Mesodermal cell (in vitro differentiated cells): ENCODE data around the gene CDYL.

Experiments
- H3K27ac ChIP-seq: 2 replicates; pipeline ENCODE4 v1.7.0; 2013; ENCODE audit warnings: mild to moderate bottlenecking, low read depth, low read length, moderate library complexity; ENCODE audit not compliant: severe bottlenecking
- H3K36me3 ChIP-seq: 2 replicates; pipeline ENCODE4 v1.7.1; 2013; ENCODE audit warnings: mild to moderate bottlenecking, low read length, moderate library complexity; ENCODE audit not compliant: control insufficient read depth, insufficient read depth
- H3K4me1 ChIP-seq: one replicate; pipeline ENCODE4 v1.7.1; 2013; ENCODE audit warnings: mild to moderate bottlenecking, low read length; ENCODE audit not compliant: insufficient read depth, control insufficient read depth, poor library complexity, severe bottlenecking
- H3K4me3 ChIP-seq: 2 replicates; pipeline ENCODE4 v1.7.0; 2013; ENCODE audit warnings: low read length, control low read depth, mild to moderate bottlenecking; ENCODE audit not compliant: insufficient read depth, poor library complexity, severe bottlenecking; ENCODE audit errors: extremely low read depth
- H3K9me3 ChIP-seq: 2 replicates; pipeline ENCODE4 v1.7.1; 2013; ENCODE audit warnings: mild to moderate bottlenecking, low read length, moderate library complexity; ENCODE audit not compliant: control insufficient read depth
- WGBS, 2 experiments: methylation state at CpG; one replicate each; pipeline ENCODE4 v1.1.5; 2013; ENCODE audit warnings: missing lambda C conversion rate in 2 of 2; ENCODE audit not compliant: insufficient coverage in 2 of 2; 5-methylcytosine and 5-hydroxymethylcytosine counted together

CDYL gene

DNA sequence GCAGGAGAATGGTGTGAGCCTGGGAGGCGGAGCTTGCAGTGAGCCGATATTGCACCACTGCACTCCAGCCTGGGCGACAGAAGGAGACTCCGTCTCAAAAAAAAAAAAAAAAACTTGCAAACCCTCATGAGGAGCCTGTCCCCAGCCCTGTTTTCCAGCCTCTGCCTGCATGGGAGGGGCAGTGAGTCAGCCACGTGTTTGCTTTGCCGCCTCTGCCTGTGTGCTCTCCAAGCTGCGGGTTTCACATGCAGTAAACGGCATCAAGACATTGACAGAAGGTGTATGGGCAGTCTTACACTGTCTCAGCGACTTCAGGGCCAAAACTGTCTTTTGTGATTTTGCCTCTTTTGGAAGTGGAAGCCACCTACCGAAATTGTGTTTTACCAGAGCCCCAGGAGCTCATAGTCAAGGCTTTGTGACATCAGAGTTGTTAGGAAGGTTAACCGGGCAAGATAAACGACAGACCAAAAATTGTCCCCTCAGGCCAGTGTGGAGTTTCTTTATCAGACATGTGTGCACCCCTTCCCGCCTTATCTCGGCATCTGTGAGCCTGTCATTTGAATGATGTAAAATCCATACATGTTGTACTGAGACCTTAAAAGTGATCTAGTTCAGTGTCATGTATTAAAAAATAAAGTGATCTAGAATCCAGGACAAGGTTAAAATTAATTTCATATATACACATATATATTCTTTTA is 174.8 kb downstream of the CDYL start:
- 85 to 87% methylated on average over 9 to 14 of the region's 14 CpGs for WGBS, 2 experiments

DNA sequence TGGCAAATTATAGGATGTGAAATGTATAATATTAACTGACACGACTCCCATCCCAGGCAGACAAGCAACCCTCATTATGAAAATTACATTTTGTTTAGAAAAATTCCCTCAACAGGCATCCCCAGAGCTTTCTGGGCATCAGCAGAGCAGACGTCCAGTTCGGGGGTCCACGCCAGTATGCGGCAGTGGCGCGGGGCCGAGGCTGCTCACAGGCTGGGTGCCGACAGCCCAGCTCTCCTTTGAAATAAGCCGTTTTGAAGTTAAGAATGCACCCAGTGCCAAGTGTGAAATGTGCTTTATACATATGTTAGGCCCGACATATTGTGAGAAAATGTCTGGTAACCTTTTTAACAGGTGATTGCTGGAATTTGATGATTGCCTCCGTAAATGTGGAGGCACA is 177.2 kb downstream of the CDYL start:
- Histone ChIP-seq H3K4me1 (peaks cover 3% of the 10 kb centered on the region), H3K9me3 (no peaks in the 10 kb centered on the region), H3K27ac (no peak overlapping the region), H3K36me3 (peaks cover 73% of the 10 kb centered on the region), H3K4me3 (no peak overlapping the region)
- 97 to 98% methylated on average over 11 of the region's 12 CpGs for WGBS, 2 experiments

More for the DNA sequence above, 174.8 kb downstream of the CDYL start:
- Histone ChIP-seq H3K36me3 (peaks cover 79% of the 10 kb centered on the region), H3K9me3 (no peaks in the 10 kb centered on the region), H3K4me3 (no peak overlapping the region), H3K27ac (no peak overlapping the region), H3K4me1 (peaks cover 3% of the 10 kb centered on the region)

DNA sequence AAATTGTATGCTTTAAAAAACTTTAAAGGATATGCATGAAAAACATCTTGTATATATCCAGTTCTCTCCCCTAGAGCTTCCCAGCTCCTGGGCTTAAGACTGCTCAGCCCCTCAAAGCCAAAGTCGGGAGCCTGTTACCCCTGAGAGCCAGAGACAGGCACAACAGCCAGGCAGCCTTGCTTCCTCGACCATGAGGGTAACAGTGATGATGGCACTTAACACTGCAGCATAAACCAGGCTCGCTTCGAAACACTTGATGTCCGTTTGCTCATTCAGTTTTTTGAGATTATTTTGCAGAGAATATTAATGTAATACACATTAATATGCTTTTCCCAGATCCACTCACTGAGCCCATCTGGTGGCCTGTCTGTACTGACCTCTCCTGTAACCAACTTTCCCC is 180.4 kb downstream of the CDYL start:
- Histone ChIP-seq H3K9me3 (no peaks in the 10 kb centered on the region), H3K4me3 (no peak overlapping the region), H3K27ac (no peak overlapping the region), H3K36me3 (peaks cover 46% of the 10 kb centered on the region), H3K4me1 (no peaks in the 10 kb centered on the region)
- WGBS, 2 experiments: 94 to 100% methylated on average over 2 of the region's 5 CpGs

DNA sequence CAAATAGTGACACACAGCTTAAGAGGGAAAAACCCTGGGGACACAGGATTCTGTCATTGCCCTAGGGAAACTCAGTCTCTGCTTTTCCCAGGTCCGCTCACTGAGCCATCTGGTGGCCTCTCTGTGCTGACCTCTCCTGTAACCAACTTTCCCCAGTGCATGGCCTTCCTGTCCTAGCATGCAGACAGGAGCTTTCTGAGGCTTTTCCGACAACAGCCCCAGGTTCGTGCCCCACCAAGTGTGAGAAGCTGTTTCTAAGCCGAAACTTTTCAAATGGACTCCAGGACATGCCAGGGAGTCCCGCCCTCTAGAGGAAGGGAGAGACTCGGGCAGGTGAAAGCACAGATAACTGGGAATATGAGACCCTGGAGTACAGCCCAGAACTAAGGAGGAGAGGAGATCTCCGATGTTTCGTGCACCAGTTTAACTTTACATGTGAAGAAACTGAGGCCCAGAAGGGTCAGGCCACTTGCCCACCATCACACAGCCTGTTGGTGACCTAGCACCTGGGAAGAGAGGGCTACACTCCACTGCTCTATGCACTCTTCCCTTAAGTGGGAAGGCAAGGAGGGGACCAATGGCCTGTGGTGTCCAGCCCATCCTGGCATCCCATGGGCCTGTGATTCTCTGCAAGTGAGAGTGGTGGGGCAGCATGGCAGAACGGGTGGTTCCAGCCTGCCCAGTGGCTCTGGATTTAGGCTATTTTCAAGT is 181.5 kb downstream of the CDYL start:
- Histone ChIP-seq H3K9me3 (no peaks in the 10 kb centered on the region), H3K4me3 (no peak overlapping the region)

DNA sequence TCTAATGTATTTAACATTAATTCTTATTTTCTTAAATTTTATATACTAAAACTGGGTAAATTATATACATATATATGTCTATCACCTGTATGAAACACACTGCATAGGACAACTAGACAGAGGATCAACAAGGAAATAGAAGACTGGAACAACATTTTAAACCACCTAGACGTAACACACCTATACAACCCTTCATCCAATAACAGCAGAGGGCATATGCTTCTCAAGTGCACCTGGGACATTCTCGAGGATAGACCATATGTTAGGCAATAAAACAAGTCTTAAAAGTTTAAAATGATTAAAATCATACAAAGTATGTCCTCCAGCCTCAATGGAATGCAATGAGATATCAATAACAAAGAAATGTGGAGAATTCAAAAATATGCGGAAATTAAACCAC is 182.4 kb downstream of the CDYL start:
- 83% methylated on average over 1 of the region's 3 CpGs; no CpG with 5 or more reads in 1 of the 2 experiments for WGBS, 2 experiments
- peaks cover 27% of the 10 kb centered on the region for H3K36me3 ChIP-seq

More for the DNA sequence above, 181.5 kb downstream of the CDYL start:
- 85 to 90% methylated on average over 9 of the region's 9 CpGs for WGBS, 2 experiments
- no peaks in the 10 kb centered on the region for H3K4me1 ChIP-seq
- H3K27ac ChIP-seq: no peak overlapping the region
- peaks cover 37% of the 10 kb centered on the region for H3K36me3 ChIP-seq

DNA sequence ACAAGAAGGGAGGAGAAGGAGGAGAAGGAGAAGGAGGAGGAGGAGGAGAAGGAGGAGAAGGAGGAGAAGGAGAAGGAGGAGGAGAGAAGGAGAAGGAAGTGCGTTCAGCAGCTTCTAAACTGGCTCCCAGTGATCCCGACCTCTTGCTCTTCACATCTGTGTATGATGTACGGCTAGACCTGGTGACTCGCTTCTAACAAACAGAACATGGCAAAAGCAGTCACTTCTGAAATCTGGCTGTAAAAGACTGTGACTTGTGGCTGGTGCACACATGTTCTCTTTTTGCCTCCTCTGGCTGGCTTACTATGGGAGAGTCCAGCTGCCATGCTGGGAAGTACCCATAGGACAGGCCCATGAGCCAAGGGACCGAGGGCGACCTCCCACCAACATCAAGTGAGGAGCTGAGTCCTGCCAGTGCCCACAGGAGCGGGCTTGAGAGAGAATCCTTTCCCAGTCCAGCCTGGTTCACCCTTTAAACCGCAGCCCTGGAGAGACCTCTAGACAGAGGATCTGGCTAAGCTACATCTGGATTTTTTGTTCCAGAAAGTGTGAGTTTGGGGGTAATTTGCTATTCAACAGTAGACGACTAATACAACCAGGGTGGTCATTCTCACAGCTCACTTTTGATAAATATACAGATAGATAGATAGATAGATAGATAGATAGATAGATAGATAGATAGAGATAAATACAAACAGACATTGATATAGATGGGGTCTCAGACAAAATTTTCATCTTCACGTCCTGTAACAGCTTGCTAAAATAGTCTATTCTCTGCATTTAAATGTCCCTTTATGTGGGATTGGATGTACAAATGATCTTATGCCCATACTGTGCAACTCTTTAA is 185.3 kb downstream of the CDYL start:
- Histone ChIP-seq H3K9me3 (no peaks in the 10 kb centered on the region), H3K36me3 (peaks cover 4% of the 10 kb centered on the region), H3K4me1 (no peaks in the 10 kb centered on the region), H3K27ac (no peak overlapping the region), H3K4me3 (no peak overlapping the region)
- 88 to 96% methylated on average over 6 to 9 of the region's 10 CpGs for WGBS, 2 experiments

More for the DNA sequence above, 182.4 kb downstream of the CDYL start:
- Histone ChIP-seq H3K4me1 (no peaks in the 10 kb centered on the region), H3K4me3 (no peak overlapping the region), H3K9me3 (no peaks in the 10 kb centered on the region), H3K27ac (no peak overlapping the region)

DNA sequence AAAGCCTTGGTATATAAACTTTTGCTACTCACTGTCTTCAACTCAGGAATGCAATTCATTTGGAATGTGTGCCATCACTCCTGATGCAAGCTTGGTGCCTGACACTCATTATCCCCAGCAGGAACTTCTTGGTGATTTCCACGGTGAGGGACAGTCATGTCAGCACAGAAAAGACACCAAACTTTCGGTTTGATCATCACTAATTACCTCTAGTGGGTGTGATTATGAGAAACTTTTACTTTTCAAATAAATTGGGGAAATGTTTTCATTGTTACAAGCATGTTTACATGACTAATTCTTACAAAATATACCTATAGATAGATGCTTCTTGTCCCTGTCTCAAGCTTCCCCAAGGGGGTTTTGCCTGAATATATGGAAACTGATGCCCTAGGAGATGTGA is 186.7 kb downstream of the CDYL start:
- H3K4me3 ChIP-seq: no peak overlapping the region
- H3K9me3 ChIP-seq: no peaks in the 10 kb centered on the region
- no peaks in the 10 kb centered on the region for H3K4me1 ChIP-seq
- no peaks in the 10 kb centered on the region for H3K36me3 ChIP-seq
- H3K27ac ChIP-seq: no peak overlapping the region
- no CpG with 5 or more reads among the region's 2 CpGs for WGBS, 2 experiments

DNA sequence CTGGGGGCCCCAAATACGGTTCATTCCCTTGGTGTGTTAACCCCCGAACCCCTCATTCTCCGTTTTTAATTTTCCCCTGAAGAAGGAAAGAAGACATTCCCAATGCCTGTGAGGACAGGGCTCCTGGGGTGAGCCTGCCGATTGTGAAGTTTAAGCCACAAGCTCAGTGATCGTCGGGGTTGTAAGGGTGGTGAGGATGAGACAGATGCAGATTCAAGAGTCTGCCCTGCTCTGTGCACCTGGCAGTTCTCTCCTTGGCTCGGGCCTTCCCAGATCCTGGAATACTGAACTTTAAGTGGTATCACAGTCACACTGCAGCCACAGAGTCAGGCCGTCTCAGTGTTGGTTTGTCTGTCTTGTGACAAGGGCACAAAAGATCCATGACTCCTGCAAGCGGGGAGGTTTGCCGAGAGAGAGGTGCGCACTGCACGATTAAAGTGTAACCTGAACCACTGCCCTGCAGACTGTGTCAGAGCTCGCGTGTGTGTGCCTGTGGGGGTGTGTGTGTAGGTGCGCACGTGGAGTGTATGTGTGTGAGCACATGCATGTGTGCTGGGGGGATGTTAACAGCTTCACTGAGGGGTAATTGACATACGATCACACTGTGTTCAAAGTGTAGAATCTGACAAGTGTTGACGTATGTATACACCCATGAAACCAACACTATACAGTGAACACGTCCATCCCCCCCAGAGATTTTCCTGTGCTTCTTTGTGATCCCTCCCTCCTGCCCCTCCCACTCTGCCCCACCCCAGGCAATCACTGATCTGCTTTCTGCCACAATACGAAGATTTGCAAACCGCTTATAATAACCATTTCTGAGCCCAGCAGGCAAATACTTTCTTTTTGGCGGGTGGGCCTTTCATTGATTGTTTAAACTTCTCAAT is 188.7 kb downstream of the CDYL start:
- Histone ChIP-seq H3K27ac (no peak overlapping the region), H3K36me3 (no peaks in the 10 kb centered on the region), H3K4me1 (no peaks in the 10 kb centered on the region), H3K4me3 (no peak overlapping the region), H3K9me3 (no peaks in the 10 kb centered on the region)
- WGBS, 2 experiments: 78 to 83% methylated on average over 12 to 20 of the region's 22 CpGs

DNA sequence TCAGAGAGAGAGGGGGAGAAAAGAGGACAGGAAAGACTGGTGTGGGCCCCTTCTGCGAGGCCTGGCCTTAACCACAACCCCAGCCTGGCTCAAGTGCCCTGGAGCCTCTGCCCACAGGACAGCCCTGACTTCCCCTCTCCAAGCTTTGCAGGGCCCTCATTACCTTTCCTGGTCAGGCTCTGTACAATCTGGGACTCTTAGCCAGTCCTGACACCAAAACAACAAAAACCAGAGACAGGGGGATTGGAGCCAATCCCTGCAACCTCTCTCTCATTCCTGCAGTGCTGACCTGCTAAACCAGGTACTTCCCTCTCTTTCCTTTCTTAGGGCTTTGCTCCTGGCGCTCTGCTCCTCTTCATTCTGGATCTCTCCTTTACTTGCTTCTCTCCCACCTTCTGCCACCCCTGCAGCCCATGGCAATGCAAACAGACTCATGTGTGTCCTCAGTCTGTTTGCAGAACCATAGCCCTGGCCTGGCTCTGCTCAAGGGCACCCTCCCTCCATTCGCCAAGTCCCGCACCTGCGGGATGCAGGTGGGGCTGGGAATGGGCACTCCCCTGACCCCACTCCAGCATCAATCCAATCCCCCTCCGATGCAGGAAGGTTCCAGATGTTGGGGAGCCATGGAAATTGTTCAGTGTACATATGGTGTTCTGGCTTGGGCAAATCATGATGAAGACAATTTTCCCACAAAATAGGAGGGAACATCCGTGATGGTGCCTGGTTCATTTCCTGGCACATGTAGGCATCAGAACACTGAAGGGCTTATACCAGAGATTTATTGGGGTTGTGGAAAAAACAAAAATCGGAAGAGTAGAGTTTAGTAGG is 189.6 kb downstream of the CDYL start:
- no peaks in the 10 kb centered on the region for H3K9me3 ChIP-seq
- no peak overlapping the region for H3K27ac ChIP-seq
- H3K4me1 ChIP-seq: no peaks in the 10 kb centered on the region
- 87 to 95% methylated on average over 3 of the region's 8 CpGs for WGBS, 2 experiments
- no peaks in the 10 kb centered on the region for H3K36me3 ChIP-seq
- H3K4me3 ChIP-seq: no peak overlapping the region
